ENCODE results near the gene PDE6H. TPM values are rescaled to one million over a fixed set of nuclear protein-coding genes. Genes with fewer than 3 reads are reported as not detected.

Gene PDE6H
- total RNA-seq, 1 donor from 2014 or later, result not detected

GRCh38 chr12:15007551-15007950 is 34.7 kb downstream of the PDE6H start:
- Histone ChIP-seq H3K36me3 (no peaks in the 10 kb centered on the region), H3K9me3 (no peaks in the 10 kb centered on the region), H3K4me1 (no peaks in the 10 kb centered on the region), H3K27ac (peak overlapping the region; percentile 31), H3K4me3 (no peak overlapping the region), H3K27me3 (no peaks in the 10 kb centered on the region)
- no peak for DNase-seq (ENCODE audit: extremely low spot score in 2 of 2)
- intact Hi-C loops (cut with DNase I), result loop anchor here (10.0 kb wide), 1 partner anchor 247 kb away; no protein-coding TSS in a partner anchor
- TF ChIP-seq POLR2AphosphoS5 (IDR thresholded peaks at IDR 0.05; ENCODE audit: insufficient read depth in 1 of 2, low read depth in 1 of 2) (no peak), POLR2A (IDR thresholded peaks at IDR 0.05) (no peak), CTCF (IDR thresholded peaks at IDR 0.05) (no peak)

- no peaks in the 10 kb centered on the region for H3K4me1 ChIP-seq
- DNase-seq (ENCODE audit: extremely low spot score in 2 of 2), result no peak
- no peak overlapping the region for H3K4me3 ChIP-seq
- intact Hi-C loops (cut with DNase I), result no loop called here
- TF ChIP-seq POLR2AphosphoS5 (IDR thresholded peaks at IDR 0.05; ENCODE audit: insufficient read depth in 1 of 2, low read depth in 1 of 2) (no peak), CTCF (IDR thresholded peaks at IDR 0.05) (no peak), POLR2A (IDR thresholded peaks at IDR 0.05) (no peak)
- no peak overlapping the region for H3K27ac ChIP-seq
- H3K36me3 ChIP-seq, result no peaks in the 10 kb centered on the region
- no peaks in the 10 kb centered on the region for H3K9me3 ChIP-seq
- H3K27me3 ChIP-seq, result no peaks in the 10 kb centered on the region
Observed at GRCh38 chr12:15011162-15011561, 38.3 kb downstream of the PDE6H start.

- Histone ChIP-seq H3K4me3 (no peak overlapping the region), H3K9me3 (no peaks in the 10 kb centered on the region), H3K36me3 (no peaks in the 10 kb centered on the region), H3K27me3 (no peaks in the 10 kb centered on the region), H3K27ac (no peak overlapping the region), H3K4me1 (no peaks in the 10 kb centered on the region)
- DNase-seq (ENCODE audit: extremely low spot score in 2 of 2), result no peak
- intact Hi-C loops (cut with DNase I), result no loop called here
- no peak for TF ChIP-seq CTCF (IDR thresholded peaks at IDR 0.05)
- TF ChIP-seq POLR2AphosphoS5 (IDR thresholded peaks at IDR 0.05; ENCODE audit: insufficient read depth in 1 of 2, low read depth in 1 of 2), result no peak
Observed at GRCh38 chr12:15013634-15014179, 40.9 kb downstream of the PDE6H start.

DNA sequence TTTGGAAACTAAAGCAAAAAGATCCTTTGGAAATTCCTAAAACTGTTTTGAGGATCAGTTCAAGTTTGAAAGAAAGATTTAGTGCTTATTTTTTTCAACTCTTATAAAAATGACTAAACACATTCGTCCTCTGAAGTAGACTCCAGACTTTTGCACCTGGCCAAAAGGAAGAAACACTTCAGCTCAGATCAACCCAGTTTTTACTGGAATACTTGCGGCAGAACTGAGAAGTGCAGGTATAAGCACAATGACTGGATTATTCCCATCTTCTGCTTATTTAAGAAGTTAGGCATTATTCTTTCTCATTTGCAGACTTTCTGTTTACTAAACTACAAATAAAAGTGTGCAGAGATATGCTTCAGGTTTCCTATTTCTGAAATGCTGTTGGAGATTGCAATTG is 41.9 kb downstream of the PDE6H start:
- no peak for DNase-seq (ENCODE audit: extremely low spot score in 2 of 2)
- Histone ChIP-seq H3K4me1 (no peaks in the 10 kb centered on the region), H3K4me3 (no peak overlapping the region), H3K9me3 (no peaks in the 10 kb centered on the region), H3K36me3 (no peaks in the 10 kb centered on the region), H3K27me3 (no peaks in the 10 kb centered on the region), H3K27ac (no peak overlapping the region)
- TF ChIP-seq CTCF (IDR thresholded peaks at IDR 0.05) (no peak), POLR2A (IDR thresholded peaks at IDR 0.05) (no peak), POLR2AphosphoS5 (IDR thresholded peaks at IDR 0.05; ENCODE audit: insufficient read depth in 1 of 2, low read depth in 1 of 2) (no peak)
- intact Hi-C loops (cut with DNase I), result no loop called here

- intact Hi-C loops (cut with DNase I), result no loop called here
- no peak for DNase-seq (ENCODE audit: extremely low spot score in 2 of 2)
- no peaks in the 10 kb centered on the region for H3K36me3 ChIP-seq
- H3K9me3 ChIP-seq, result no peaks in the 10 kb centered on the region
- TF ChIP-seq CTCF (IDR thresholded peaks at IDR 0.05), result no peak
- no peak for TF ChIP-seq POLR2AphosphoS5 (IDR thresholded peaks at IDR 0.05; ENCODE audit: insufficient read depth in 1 of 2, low read depth in 1 of 2)
- TF ChIP-seq POLR2A (IDR thresholded peaks at IDR 0.05), result no peak
- H3K27me3 ChIP-seq, result no peaks in the 10 kb centered on the region
- no peak overlapping the region for H3K4me3 ChIP-seq
- H3K4me1 ChIP-seq, result no peaks in the 10 kb centered on the region
- H3K27ac ChIP-seq, result no peak overlapping the region
Observed at GRCh38 chr12:15015121-15015520, 42.3 kb downstream of the PDE6H start.

Measured in vagina (tissue), 2 donors.